Activated gamma-delta T cell treated with anti-CD3 and anti-CD28 coated beads, Interleukin-2, amount 50 U/mL, for 16 hours (primary cell): ENCODE data around the gene BMP7.

ENCODE experiments used
- DNase-seq: peaks from one replicate; pipeline ENCODE4 v3.0.0-alpha.2; 2020; ENCODE audit warnings: low read depth

The BMP7 gene

GRCh38 chr20:57147185-57147584 is 119.3 kb downstream of the BMP7 start:
- no peak for DNase-seq

GRCh38 chr20:57146155-57146554 is 120.3 kb downstream of the BMP7 start:
- no peak for DNase-seq

DNA sequence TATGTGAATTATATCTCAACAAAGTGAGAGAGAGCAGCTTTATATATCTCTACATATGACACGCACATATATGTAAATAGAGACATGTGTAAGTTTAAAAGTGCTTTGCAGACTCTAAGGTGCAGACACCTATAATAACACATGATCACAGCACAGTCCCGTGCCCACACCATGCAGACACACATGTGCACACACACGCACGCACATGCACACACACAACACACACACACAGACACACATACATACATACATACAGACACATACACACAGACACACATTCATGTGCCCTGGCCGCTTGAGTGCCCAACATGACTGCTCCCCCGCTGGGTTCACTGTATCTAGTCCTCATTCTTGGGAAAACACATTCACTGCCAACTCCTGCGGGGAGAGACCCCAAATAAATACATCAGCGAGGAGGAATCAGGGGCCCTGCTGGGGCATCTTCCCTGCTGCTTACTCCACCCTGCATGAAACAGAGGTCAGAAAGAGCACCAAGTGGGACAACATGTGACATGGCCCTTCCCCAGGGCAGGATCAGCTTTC is 121.3 kb downstream of the BMP7 start:
- DNase-seq: no peak

DNA sequence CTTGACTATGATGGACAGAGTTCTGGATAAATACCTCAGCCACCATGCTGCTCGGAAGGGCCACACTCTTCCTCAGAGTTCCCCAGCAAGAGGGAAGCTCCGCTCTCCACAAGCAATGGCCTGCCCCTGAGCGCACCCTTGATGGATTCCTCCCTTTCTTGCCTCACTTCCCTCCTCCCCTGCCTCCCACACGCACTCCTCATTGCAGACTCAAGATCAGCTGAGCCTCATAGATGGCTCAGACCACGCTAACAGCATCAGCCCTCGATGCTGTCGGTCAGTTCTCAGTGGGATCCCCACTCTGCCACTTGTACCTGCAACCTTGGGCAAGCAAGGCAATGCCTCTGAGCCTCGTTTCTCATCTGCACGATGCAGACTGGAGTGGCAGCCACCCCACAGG is 123.3 kb downstream of the BMP7 start:
- DNase-seq: no peak

- DNase-seq: no peak
Observed at GRCh38 chr20:57142667-57143066, 123.8 kb downstream of the BMP7 start.

DNA sequence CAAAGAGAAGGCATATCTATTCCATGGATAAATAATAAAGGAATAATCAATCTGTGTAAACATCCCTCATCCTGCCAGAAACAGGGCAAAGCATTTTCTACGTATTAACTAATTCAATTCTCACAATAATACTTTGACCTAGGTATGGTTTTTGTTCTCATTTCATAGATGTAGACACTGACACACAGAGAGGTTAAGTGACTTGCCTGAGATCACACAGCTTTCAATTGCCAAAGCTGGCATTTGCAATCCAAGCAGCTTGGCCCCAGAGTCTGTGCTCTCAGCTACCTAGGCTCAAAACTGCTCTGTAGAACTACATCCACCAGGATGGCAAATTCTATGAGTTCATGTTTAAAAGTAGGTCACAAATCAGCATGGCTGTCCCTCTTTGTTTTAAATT is 124.9 kb downstream of the BMP7 start:
- DNase-seq: no peak

DNA sequence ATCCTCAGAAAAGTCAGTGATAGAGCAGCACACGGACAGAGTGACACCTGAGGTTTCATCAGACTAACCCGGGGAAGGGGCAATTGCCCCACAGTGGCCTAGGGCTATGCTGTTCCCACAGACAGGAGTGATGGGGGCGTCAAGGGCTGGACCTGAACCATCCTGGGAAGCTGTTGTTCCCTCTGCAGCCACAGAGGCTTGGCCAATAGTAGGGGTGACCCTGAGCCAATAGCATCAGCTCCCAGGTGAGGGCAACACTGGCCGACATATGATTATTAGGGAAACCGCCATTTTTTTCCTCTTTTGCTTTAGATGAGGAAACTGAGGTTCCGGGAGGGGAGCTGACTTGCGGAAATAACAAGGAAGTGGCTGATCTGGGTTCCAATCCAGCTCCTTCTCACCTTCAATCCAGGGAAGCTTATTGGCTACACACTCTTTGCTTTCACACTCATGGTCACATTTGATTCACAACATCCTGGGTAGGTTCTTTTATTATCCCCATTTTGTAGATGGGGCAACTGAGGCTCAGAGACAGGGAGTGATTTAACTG is 126.0 kb downstream of the BMP7 start:
- DNase-seq: no peak

DNA sequence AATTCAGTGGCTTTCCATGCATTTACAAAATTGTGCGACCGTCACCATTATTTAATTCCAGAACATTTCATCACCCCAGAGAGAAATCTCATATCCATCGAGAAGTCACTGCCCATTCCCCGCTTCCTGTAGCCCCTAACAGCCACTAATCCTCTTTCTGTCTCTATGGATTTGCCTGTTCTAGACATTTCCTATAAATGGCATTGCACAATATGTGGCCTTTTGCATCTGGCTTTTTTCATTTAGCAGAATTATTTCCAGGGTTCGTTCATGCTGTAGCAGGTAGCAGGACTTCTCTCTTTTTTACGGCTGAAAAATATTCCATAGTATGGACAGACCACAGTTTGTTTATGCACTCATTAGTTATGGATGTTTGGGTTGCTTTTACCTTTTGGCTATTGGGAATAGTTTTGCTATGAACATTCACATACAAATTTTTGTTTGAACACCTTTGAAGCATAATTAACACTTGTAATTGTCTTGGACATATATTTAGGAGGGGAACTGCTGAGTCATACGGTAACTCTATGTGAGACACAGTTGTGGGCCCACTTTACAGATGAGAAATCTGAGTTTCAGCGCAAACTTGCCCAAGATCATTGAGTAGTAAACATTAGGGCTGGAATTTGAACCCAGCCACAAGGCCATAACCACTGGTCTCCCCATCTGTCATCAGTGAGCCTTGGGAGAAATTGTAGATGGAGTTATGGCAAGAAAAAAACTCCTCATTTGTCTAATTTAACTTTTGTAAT is 126.9 kb downstream of the BMP7 start:
- DNase-seq: no peak

DNA sequence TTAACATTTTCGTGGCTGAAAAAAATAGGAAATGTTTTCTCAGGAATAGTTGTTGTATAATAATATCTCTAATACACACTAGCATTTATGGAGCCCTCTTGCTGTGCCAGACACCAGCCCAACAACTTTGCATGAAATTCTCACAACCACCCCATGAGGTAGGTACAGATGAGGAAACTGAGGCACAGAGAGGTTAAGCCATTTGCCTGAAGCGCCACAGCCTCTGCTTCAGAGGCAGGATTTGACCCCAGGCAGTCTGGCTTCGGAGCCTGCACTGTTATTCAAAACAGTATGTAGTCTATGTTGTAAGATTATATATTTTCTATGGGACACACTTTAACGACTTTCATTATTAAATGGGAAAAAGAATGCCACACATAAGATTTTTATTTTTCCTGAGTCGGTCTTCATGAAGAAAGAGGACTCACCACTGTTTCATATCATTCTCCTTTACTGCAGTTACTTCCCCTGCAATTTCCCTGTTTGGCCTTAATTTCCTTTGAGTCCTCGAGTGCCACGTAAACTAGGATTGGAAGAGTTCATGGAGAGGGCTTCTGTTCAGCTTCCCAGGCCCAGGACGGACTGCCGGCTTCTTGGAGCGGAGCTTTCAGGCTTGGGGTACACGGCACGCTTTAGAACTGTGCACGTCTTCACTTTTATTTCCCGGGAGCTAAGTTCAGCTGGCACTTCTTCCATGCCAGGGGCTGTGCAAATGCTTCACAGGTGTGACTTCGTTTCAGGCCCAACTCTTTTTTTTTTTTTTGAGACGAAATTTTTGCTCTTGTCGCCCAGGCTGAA is 128.0 kb downstream of the BMP7 start:
- DNase-seq: no peak

DNA sequence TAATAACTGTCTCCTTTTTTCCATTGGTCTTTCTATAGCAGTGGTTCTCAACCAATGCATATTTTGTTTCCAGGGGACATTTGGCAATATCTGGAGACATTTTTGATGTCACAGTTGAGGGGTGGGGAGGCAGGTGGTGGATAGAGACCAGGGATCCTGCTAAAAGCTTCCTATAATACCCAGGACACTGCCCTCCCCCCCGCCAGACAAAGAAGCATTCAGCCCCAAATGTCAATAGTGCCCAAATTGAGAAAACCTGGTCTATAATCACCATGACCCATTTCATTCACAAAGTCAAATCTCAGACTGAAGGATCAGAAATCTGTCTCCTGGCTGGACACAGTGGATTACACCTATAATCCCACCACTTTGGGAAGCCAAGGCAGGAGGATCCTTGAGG is 128.8 kb downstream of the BMP7 start:
- no peak for DNase-seq

GRCh38 chr20:57136734-57137133 is 129.7 kb downstream of the BMP7 start:
- no peak for DNase-seq

- no peak for DNase-seq
Observed at GRCh38 chr20:57135875-57136274, 130.6 kb downstream of the BMP7 start.

GRCh38 chr20:57134804-57135203 is 131.6 kb downstream of the BMP7 start:
- no peak for DNase-seq

DNA sequence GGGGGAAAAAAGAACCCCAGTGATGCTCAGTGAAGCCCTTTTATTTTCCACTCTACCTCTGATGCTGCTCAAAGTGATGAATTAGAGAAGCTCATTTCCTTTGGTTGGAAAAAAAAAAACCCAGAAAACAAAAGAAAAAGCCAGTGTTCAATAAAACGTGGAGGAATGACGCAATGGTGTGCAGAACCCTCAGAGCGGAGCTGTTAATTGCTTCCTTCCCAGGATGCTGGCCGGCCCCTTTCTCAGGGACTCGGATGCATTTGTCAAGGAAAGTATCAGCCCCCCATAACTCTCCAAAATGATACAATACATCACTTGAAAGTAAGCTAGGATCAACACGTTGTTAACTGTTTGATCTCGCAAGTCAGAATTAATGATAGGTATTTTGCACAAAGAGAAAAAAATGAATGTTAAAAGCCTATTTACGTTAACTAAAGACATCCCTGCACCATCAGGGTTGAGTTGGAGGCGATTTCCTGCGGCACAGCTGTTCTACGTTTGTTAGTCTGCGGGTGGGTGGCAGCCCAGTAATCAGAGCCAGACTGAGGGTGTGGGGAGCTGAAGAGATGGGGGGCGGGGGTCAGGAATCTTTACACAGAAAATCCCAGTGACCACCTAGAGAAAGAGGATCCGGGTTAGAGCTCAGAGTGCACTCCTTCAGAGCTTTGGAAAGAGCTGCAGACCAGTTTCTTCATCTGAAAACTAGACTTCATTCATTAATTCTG is 132.4 kb downstream of the BMP7 start:
- no peak for DNase-seq

- DNase-seq: no peak
Observed at GRCh38 chr20:57131601-57132391, 134.6 kb downstream of the BMP7 start.

GRCh38 chr20:57131077-57131476 is 135.4 kb downstream of the BMP7 start:
- DNase-seq: no peak

GRCh38 chr20:57130160-57130772 is 136.2 kb downstream of the BMP7 start:
- no peak for DNase-seq

- no peak for DNase-seq
Observed at GRCh38 chr20:57129303-57129702, 137.1 kb downstream of the BMP7 start.

GRCh38 chr20:57128044-57128757 is 138.2 kb downstream of the BMP7 start:
- DNase-seq: no peak

DNA sequence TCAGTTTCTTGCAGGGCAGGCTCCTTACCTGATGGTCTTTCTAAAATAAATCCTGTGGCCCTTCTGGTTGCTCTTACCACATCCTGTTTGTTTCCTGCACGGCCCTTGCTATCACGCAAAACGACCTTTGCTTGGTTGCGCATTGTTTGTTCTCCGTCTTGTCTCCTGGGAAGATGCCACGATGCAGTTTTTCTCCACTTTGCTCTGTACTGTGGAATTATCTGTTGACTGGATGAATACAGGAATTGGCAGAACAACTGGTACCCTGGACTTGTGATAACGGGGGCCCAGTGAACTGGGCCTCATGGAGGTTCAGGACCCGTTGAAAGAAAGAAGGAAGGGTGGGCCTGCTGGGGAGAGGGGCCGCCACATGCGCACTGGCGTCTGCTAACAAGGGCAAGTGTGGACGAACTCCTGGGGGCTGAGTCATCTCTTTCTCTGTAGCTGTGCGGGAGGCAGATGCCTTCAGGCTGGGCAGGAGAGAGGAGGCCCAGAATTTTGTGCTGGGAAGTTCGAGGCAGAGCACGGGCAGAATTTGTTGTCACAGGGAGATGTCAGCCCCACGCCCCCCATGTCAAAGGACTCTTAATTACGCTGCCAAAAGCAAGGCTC is 139.9 kb downstream of the BMP7 start:
- DNase-seq: no peak
